ENCODE measurements around the gene LDHD. TPM values are rescaled to one million over a fixed set of nuclear protein-coding genes. Genes with fewer than 3 reads are reported as not detected.

The LDHD gene
- total RNA-seq, 1 experiment from 2014 or later = 4.1 TPM

- intact Hi-C loops (cut with micrococcal nuclease; ENCODE audit: unreplicated experiment) = no loop called here
- BruUV-seq (replicated peaks) = no TSS peak
- no peak for TF ChIP-seq CTCF (IDR thresholded peaks at IDR 0.05; ENCODE audit: unreplicated experiment)
- no peak overlapping the region for H3K4me3 Mint-ChIP-seq (ENCODE audit: low read depth, unreplicated experiment)
- CTCF ChIA-PET = no interaction called here
- H3K36me3 Mint-ChIP-seq (ENCODE audit: insufficient read depth, unreplicated experiment) = no peaks in the 10 kb centered on the region
- DNase-seq = no peak
- peaks cover 16% of the 10 kb centered on the region for H3K27me3 Mint-ChIP-seq (ENCODE audit: unreplicated experiment)
- H3K9me3 Mint-ChIP-seq (ENCODE audit: low read depth, unreplicated experiment) = peaks cover 2% of the 10 kb centered on the region
- peak overlapping the region; percentile 31 for H3K27ac Mint-ChIP-seq (ENCODE audit: unreplicated experiment)
- no peaks in the 10 kb centered on the region for H3K4me1 Mint-ChIP-seq (ENCODE audit: low read depth, unreplicated experiment)
Observed at GRCh38 chr16:75102595-75102994, 14.0 kb downstream of the LDHD start.

- Mint-ChIP-seq H3K9me3 (ENCODE audit: low read depth, unreplicated experiment) (peaks cover 2% of the 10 kb centered on the region), H3K36me3 (ENCODE audit: insufficient read depth, unreplicated experiment) (peaks cover 3% of the 10 kb centered on the region), H3K27ac (ENCODE audit: unreplicated experiment) (no peak overlapping the region), H3K4me1 (ENCODE audit: low read depth, unreplicated experiment) (peaks cover 6% of the 10 kb centered on the region), H3K4me3 (ENCODE audit: low read depth, unreplicated experiment) (no peak overlapping the region), H3K27me3 (ENCODE audit: unreplicated experiment) (peaks cover 16% of the 10 kb centered on the region)
- intact Hi-C loops (cut with micrococcal nuclease; ENCODE audit: unreplicated experiment) = no loop called here
- BruUV-seq (replicated peaks) = no TSS peak
- CTCF ChIA-PET = interaction anchor here (0.8 kb wide), 1 partner anchor 9 kb away, joined by 3 read pairs; no protein-coding TSS in a partner anchor
- no peak for DNase-seq
- no peak for TF ChIP-seq CTCF (IDR thresholded peaks at IDR 0.05; ENCODE audit: unreplicated experiment)
Observed at GRCh38 chr16:75101635-75102034, 14.9 kb downstream of the LDHD start.

- H3K36me3 Mint-ChIP-seq (ENCODE audit: insufficient read depth, unreplicated experiment) = peaks cover 6% of the 10 kb centered on the region
- no TSS peak for BruUV-seq (replicated peaks)
- H3K27ac Mint-ChIP-seq (ENCODE audit: unreplicated experiment) = no peak overlapping the region
- intact Hi-C loops (cut with micrococcal nuclease; ENCODE audit: unreplicated experiment) = no loop called here
- H3K27me3 Mint-ChIP-seq (ENCODE audit: unreplicated experiment) = peaks cover 16% of the 10 kb centered on the region
- H3K9me3 Mint-ChIP-seq (ENCODE audit: low read depth, unreplicated experiment) = peaks cover 2% of the 10 kb centered on the region
- no peak for DNase-seq
- TF ChIP-seq CTCF (IDR thresholded peaks at IDR 0.05; ENCODE audit: unreplicated experiment) = no peak
- CTCF ChIA-PET = no interaction called here
- no peak overlapping the region for H3K4me3 Mint-ChIP-seq (ENCODE audit: low read depth, unreplicated experiment)
- H3K4me1 Mint-ChIP-seq (ENCODE audit: low read depth, unreplicated experiment) = peaks cover 15% of the 10 kb centered on the region
Observed at GRCh38 chr16:75100603-75100990, 16.0 kb downstream of the LDHD start.

- intact Hi-C loops (cut with micrococcal nuclease; ENCODE audit: unreplicated experiment) = loop anchor here (5.0 kb wide), 1 partner anchor 88 kb away; no protein-coding TSS in a partner anchor
- Mint-ChIP-seq H3K4me3 (ENCODE audit: low read depth, unreplicated experiment) (no peak overlapping the region), H3K27me3 (ENCODE audit: unreplicated experiment) (peaks cover 16% of the 10 kb centered on the region), H3K4me1 (ENCODE audit: low read depth, unreplicated experiment) (peaks cover 15% of the 10 kb centered on the region), H3K27ac (ENCODE audit: unreplicated experiment) (no peak overlapping the region), H3K36me3 (ENCODE audit: insufficient read depth, unreplicated experiment) (peaks cover 6% of the 10 kb centered on the region), H3K9me3 (ENCODE audit: low read depth, unreplicated experiment) (peaks cover 2% of the 10 kb centered on the region)
- no peak for TF ChIP-seq CTCF (IDR thresholded peaks at IDR 0.05; ENCODE audit: unreplicated experiment)
- no TSS peak for BruUV-seq (replicated peaks)
- DNase-seq = no peak
- CTCF ChIA-PET = no interaction called here
Observed at GRCh38 chr16:75099738-75100602, 16.6 kb downstream of the LDHD start.
